Thoracic aorta (tissue), 2 donors: Measurements from ENCODE around the gene DNAH11. TPM values are rescaled to one million over a fixed set of nuclear protein-coding genes. Genes with fewer than 3 reads are reported as not detected.
"Not testable (repeated sequence)": the region's sequence is repeated elsewhere in the genome, so short reads cannot be mapped to it uniquely, and the experiment has no call there.

Experiments used
- ATAC-seq: fragments of 150-250 bp; one replicate; pipeline ENCODE4 v1.8.0; 2017; ENCODE audit warnings: low read depth; ENCODE audit not compliant: insufficient number of reproducible peaks, low FRiP score
- DNase-seq: peaks from one replicate; pipeline ENCODE4 v3.0.0-alpha.2; 2020; ENCODE audit warnings: low spot score
- H3K27ac ChIP-seq, 2 donors: fragments of 200-600 bp; sonication (generic); 1 replicate in 1 of 2; 2 replicates in 1 of 2; pipeline ENCODE4 v1.5.1; 2016; ENCODE audit warnings: mild to moderate bottlenecking in 2 of 2, moderate library complexity in 2 of 2
- H3K27me3 ChIP-seq: fragments of 200-600 bp; sonication (generic); replicated peaks from 2 replicates; pipeline ENCODE4 v1.6.0; 2016; ENCODE audit warnings: mild to moderate bottlenecking; ENCODE audit not compliant: insufficient read depth
- H3K36me3 ChIP-seq: fragments of 200-600 bp; sonication (generic); one replicate; pipeline ENCODE4 v1.5.1; 2016
- H3K4me1 ChIP-seq, 2 donors: fragments of 200-600 bp; sonication (generic); 1 replicate in 1 of 2; 2 replicates in 1 of 2; pipeline versions ENCODE4 v1.5.1 to v1.6.0; 2016; ENCODE audit warnings: low read depth in 2 of 2, mild to moderate bottlenecking in 1 of 2; ENCODE audit not compliant: control insufficient read depth in 1 of 2
- H3K4me3 ChIP-seq: fragments of 200-600 bp; sonication (generic); 2 replicates; pipeline ENCODE4 v1.5.1; 2016; ENCODE audit warnings: mild to moderate bottlenecking
- H3K9me3 ChIP-seq: fragments of 200-600 bp; sonication (generic); 2 replicates; pipeline ENCODE4 v1.5.1; 2016
- total RNA-seq, 2 donors: library from RNA; depleted of rRNA; stranded (reverse); fragments of >200 nt; gene quantifications; one replicate each; pipeline versions ENCODE4 v1.1.0 to v1.2.3, GENCODE V29; 2016
- TF ChIP-seq, protein P1 (sequence below): fragments of 200-600 bp; sonication (generic); IDR thresholded peaks from one replicate; pipeline ENCODE4 v1.5.1; 2019; ENCODE audit warnings: antibody characterized with exemption

Gene DNAH11
- total RNA-seq, 2 donors from 2014 or later: 1.9 to 16.2 TPM

DNA sequence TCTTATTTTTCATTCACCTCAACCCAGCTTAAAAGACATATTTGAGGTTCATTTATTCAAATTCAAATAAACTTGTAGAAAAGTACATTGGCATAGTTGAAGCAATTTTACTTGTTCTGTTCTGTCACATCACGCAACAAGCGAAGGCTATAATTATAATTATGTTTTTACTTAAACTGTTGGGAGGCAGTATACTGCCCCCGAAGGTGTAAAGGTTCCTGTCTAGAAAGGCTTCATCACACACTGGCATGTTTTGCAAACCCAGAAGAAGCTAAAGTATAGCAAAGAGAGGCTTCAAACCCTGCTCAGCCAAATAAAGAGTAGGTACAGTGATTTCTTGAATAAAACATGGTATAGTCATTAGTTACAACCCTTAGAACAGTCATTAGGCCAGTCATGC is 340.2 kb downstream of the DNAH11 start:
- DNase-seq (no peak), ATAC-seq (no peak)
- Histone ChIP-seq H3K4me3 (no peak overlapping the region), H3K36me3 (no peaks in the 10 kb centered on the region), H3K9me3 (no peaks in the 10 kb centered on the region), H3K4me1 (no peaks in the 10 kb centered on the region), H3K27ac (no peak overlapping the region), H3K27me3 (no peaks in the 10 kb centered on the region)
- TF ChIP-seq, protein P1, sequence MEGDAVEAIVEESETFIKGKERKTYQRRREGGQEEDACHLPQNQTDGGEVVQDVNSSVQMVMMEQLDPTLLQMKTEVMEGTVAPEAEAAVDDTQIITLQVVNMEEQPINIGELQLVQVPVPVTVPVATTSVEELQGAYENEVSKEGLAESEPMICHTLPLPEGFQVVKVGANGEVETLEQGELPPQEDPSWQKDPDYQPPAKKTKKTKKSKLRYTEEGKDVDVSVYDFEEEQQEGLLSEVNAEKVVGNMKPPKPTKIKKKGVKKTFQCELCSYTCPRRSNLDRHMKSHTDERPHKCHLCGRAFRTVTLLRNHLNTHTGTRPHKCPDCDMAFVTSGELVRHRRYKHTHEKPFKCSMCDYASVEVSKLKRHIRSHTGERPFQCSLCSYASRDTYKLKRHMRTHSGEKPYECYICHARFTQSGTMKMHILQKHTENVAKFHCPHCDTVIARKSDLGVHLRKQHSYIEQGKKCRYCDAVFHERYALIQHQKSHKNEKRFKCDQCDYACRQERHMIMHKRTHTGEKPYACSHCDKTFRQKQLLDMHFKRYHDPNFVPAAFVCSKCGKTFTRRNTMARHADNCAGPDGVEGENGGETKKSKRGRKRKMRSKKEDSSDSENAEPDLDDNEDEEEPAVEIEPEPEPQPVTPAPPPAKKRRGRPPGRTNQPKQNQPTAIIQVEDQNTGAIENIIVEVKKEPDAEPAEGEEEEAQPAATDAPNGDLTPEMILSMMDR: no peak

DNA sequence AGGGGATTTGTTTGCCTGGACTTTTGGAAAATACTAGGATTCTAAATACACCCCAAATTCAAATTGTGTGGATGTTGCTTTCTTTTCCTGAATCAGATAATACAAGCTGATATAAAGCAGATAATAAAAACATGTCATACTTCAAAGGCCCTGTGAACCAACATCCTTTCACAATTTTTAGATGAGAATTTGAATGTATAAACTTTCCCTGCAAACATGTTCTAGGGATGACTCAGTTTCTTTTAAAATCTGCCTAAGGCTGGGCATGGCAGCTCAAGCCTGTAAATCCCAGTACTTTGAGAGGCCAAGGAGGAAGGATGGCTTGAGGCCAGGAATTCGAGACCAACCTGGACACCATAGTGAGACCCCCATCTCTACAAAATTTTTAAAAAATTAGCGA is 340.7 kb downstream of the DNAH11 start:
- not testable (repeated sequence) for ATAC-seq, DNase-seq, H3K36me3 ChIP-seq, H3K27ac ChIP-seq, H3K4me1 ChIP-seq, H3K9me3 ChIP-seq, H3K27me3 ChIP-seq, H3K4me3 ChIP-seq

DNA sequence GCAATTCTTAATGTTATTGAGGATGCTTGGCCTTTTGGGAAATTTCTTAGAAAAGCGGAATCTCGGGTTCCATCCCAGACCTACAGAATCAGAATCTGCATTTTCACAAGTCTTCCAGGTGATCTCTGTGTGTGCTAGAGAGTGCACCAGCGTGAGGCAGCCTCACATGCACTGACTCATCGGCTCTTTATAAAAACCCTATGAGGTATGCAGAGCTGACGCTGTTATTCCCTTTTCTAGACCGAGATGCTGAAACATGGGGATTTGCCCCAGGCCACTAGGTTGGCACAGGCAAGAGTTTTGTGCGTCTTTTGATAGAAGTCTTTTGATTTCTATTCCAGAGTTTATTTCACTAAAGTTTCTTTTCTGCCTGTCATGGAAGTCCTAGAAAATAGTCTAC is 341.7 kb downstream of the DNAH11 start:
- Histone ChIP-seq H3K36me3 (no peaks in the 10 kb centered on the region), H3K4me3 (no peak overlapping the region), H3K27ac (no peak overlapping the region), H3K9me3 (no peaks in the 10 kb centered on the region), H3K27me3 (no peaks in the 10 kb centered on the region), H3K4me1 (no peaks in the 10 kb centered on the region)
- DNase-seq (no peak), ATAC-seq (no peak)
- TF ChIP-seq, protein P1: no peak

DNA sequence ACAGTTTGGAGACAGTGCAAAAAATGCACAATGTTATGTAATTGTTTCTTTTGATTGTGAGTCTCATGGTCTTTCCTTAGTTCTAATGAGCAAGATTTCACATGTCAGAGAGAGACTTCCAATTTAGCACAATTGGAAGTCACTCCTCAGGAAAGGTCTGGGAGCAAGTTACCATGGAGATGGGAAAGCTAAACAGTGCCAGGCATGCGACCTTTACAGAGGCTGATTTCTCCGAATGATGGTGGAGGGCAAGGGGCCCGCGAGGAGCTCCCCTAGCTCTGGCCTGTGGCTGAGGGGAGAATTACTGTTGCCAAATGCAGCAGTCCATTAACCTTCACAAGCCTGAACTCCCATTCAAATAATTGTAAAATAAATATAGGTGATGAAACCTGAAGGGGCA is 343.6 kb downstream of the DNAH11 start:
- ATAC-seq: no peak
- Histone ChIP-seq H3K27me3 (no peaks in the 10 kb centered on the region), H3K27ac (no peak overlapping the region), H3K36me3 (no peaks in the 10 kb centered on the region), H3K9me3 (no peaks in the 10 kb centered on the region), H3K4me1 (no peaks in the 10 kb centered on the region), H3K4me3 (no peak overlapping the region)
- TF ChIP-seq, protein P1: no peak
- no peak for DNase-seq

DNA sequence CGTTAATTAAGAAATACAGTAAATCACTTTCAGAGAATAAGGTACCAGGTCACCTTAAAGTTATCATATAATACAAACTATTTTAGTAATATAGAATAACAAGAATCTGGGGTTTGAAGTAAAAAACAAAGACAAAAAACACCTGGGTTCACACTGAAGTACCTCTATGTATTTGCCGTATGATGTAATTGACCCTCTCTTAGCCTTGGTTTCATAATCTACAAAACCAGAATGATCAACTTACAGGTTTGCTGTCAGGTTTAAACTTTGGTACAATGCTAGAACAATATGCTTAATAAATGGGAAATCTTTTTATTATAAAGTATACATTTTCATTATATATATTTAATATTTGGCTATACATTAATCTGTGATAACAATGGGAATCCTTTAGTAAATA is 344.5 kb downstream of the DNAH11 start:
- TF ChIP-seq, protein P1: no peak
- DNase-seq: no peak
- H3K4me3 ChIP-seq: no peak overlapping the region
- no peak overlapping the region for H3K27ac ChIP-seq
- no peaks in the 10 kb centered on the region for H3K36me3 ChIP-seq
- H3K4me1 ChIP-seq: no peaks in the 10 kb centered on the region
- H3K27me3 ChIP-seq: no peaks in the 10 kb centered on the region
- no peaks in the 10 kb centered on the region for H3K9me3 ChIP-seq
- ATAC-seq: no peak

- H3K4me3 ChIP-seq: no peak overlapping the region
- H3K27ac ChIP-seq: no peak overlapping the region
- DNase-seq: no peak
- H3K9me3 ChIP-seq: no peaks in the 10 kb centered on the region
- ATAC-seq: no peak
- no peaks in the 10 kb centered on the region for H3K36me3 ChIP-seq
- TF ChIP-seq, protein P1: no peak
- no peaks in the 10 kb centered on the region for H3K4me1 ChIP-seq
- H3K27me3 ChIP-seq: no peaks in the 10 kb centered on the region
These were observed 344.9 kb downstream of the DNAH11 start for GRCh38 chr7:21887779-21888178.
